IMR-90 (cell line): Measurements from ENCODE around the gene SPATA3. TPM values are rescaled to one million over a fixed set of nuclear protein-coding genes. Genes with fewer than 3 reads are reported as not detected.

Experiments
- ATAC-seq: fragments of 200-7000 bp; cut with Tn5 transposase; 2 replicates; pipeline ENCODE4 v1.9.1; 2020; ENCODE audit warnings: low read depth, mild to moderate bottlenecking, moderate library complexity
- BruUV-seq: library from RNA; stranded (reverse); fragments of 400-500 nt; replicated peaks from 2 replicates; lab custom pipeline; 2021; lab: Mats Ljungman, UMichigan
- CTCF ChIA-PET: fragments of 300-600 bp; formaldehyde crosslinking; extraction: SDS; loops from one replicate; lab custom pipeline; 2021; ENCODE audit warnings: antibody characterized with exemption; lab: Yijun Ruan, JAX
- POLR2A ChIA-PET: fragments of 300-600 bp; sonication (Branson Sonifier 250); formaldehyde crosslinking; loops from one replicate; lab custom pipeline; 2022; ENCODE audit warnings: antibody characterized with exemption; ENCODE audit not compliant: unreplicated experiment; lab: Charles Lee
- DNase-seq: peaks from one replicate; pipeline ENCODE4 v3.0.0; 2013
- H2AFZ ChIP-seq: replicated peaks from 2 replicates; pipeline ENCODE3; 2013; ENCODE audit warnings: low read length, mild to moderate bottlenecking; ENCODE audit not compliant: poor library complexity
- H2AK5ac ChIP-seq: 2 replicates; pipeline ENCODE4 v1.6.1; 2013; ENCODE audit warnings: low read depth, low read length, inconsistent platforms
- H2AK9ac ChIP-seq: replicated peaks from 2 replicates; pipeline ENCODE3; 2013; ENCODE audit warnings: mild to moderate bottlenecking, low read depth, low read length, moderate library complexity; ENCODE audit not compliant: poor library complexity
- H2BK120ac ChIP-seq: 2 replicates; pipeline ENCODE4 v1.6.1; 2013; ENCODE audit warnings: low read depth, low read length, inconsistent platforms
- H2BK15ac ChIP-seq: 3 replicates; pipeline ENCODE4 v1.6.1; 2013; ENCODE audit warnings: low read depth, low read length, inconsistent platforms
- H2BK20ac ChIP-seq: 2 replicates; pipeline ENCODE4 v1.6.1; 2013; ENCODE audit warnings: low read depth, mild to moderate bottlenecking, inconsistent platforms, low read length, moderate library complexity
- H2BK5ac ChIP-seq: 2 replicates; pipeline ENCODE4 v1.6.1; 2013; ENCODE audit warnings: mild to moderate bottlenecking, low read depth, low read length, inconsistent platforms; ENCODE audit not compliant: poor library complexity, severe bottlenecking
- H3K14ac ChIP-seq: replicated peaks from 2 replicates; pipeline ENCODE4 v1.6.1; 2013; ENCODE audit warnings: low read depth, low read length, inconsistent platforms
- H3K18ac ChIP-seq: 2 replicates; pipeline ENCODE4 v1.6.1; 2013; ENCODE audit warnings: low read depth, low read length, control low read depth
- H3K23ac ChIP-seq: 2 replicates; pipeline ENCODE4 v1.6.1; 2013; ENCODE audit warnings: low read depth, low read length, inconsistent platforms
- H3K27ac ChIP-seq: 2 replicates; pipeline ENCODE4 v1.5.1; 2013; ENCODE audit warnings: mild to moderate bottlenecking, control low read depth, low read length; ENCODE audit not compliant: insufficient read depth
- H3K27me3 ChIP-seq: 2 replicates; pipeline ENCODE4 v1.6.1; 2013; ENCODE audit warnings: low read length; ENCODE audit not compliant: control insufficient read depth, insufficient read depth
- H3K36me3 ChIP-seq: 2 replicates; pipeline ENCODE4 v1.6.1; 2013; ENCODE audit warnings: low read length, mixed read lengths; ENCODE audit not compliant: control insufficient read depth, insufficient read depth
- H3K4ac ChIP-seq: 2 replicates; pipeline ENCODE4 v1.6.1; 2013; ENCODE audit warnings: low read depth, low read length, inconsistent platforms
- H3K4me1 ChIP-seq: 2 replicates; pipeline ENCODE4 v1.6.1; 2013; ENCODE audit warnings: low read length, mixed read lengths; ENCODE audit not compliant: control insufficient read depth, insufficient read depth
- H3K4me2 ChIP-seq: 2 replicates; pipeline ENCODE4 v1.6.1; 2013; ENCODE audit warnings: low read depth, mild to moderate bottlenecking, control low read depth, low read length, moderate library complexity
- H3K4me3 ChIP-seq: 2 replicates; pipeline ENCODE4 v1.5.1; 2013; ENCODE audit warnings: low read depth, mild to moderate bottlenecking, control low read depth, low read length, moderate library complexity; ENCODE audit not compliant: insufficient read depth
- H3K56ac ChIP-seq: 2 replicates; pipeline ENCODE4 v1.6.1; 2013; ENCODE audit warnings: low read length, inconsistent platforms; ENCODE audit not compliant: insufficient read depth; ENCODE audit errors: extremely low read depth
- H3K79me1 ChIP-seq, 2 experiments: 2 replicates each; pipeline ENCODE4 v1.6.1; 2013; ENCODE audit warnings: low read length in 2 of 2, inconsistent platforms in 1 of 2, low read depth in 1 of 2
- H3K9ac ChIP-seq: 2 replicates; pipeline ENCODE4 v1.6.1; 2013; ENCODE audit warnings: low read depth, low read length, control low read depth
- H3K9me1 ChIP-seq: 2 replicates; pipeline ENCODE4 v1.6.1; 2013; ENCODE audit warnings: low read length, inconsistent platforms; ENCODE audit not compliant: insufficient read depth
- H3K9me3 ChIP-seq: 2 replicates; pipeline ENCODE4 v1.6.1; 2013; ENCODE audit warnings: low read length; ENCODE audit not compliant: control insufficient read depth, insufficient read depth
- H4K20me1 ChIP-seq: 2 replicates; pipeline ENCODE4 v1.6.1; 2013; ENCODE audit warnings: low read length, inconsistent platforms; ENCODE audit not compliant: insufficient read depth
- H4K5ac ChIP-seq: 2 replicates; pipeline ENCODE4 v1.6.1; 2013; ENCODE audit warnings: mild to moderate bottlenecking, low read depth, low read length, control low read depth
- H4K8ac ChIP-seq, 2 experiments: 2 replicates each; pipeline ENCODE4 v1.6.1; 2013; ENCODE audit warnings: low read depth in 2 of 2, low read length in 2 of 2, control low read depth in 1 of 2, inconsistent platforms in 1 of 2
- H4K91ac ChIP-seq: 2 replicates; pipeline ENCODE4 v1.6.1; 2013; ENCODE audit warnings: low read depth, low read length, inconsistent platforms; ENCODE audit not compliant: insufficient read depth
- BHLHE40 ChIP-seq: fragments of 150-350 bp; IDR thresholded peaks from 2 replicates; pipeline ENCODE4 v1.6.1; 2016; ENCODE audit warnings: mild to moderate bottlenecking, low read depth, low read length
- CEBPB ChIP-seq: IDR thresholded peaks from 2 replicates; pipeline ENCODE4 v1.6.1; 2012; ENCODE audit warnings: low read depth, low read length, improper control_type of control experiment
- CHD1 ChIP-seq: IDR thresholded peaks from 2 replicates; pipeline ENCODE4 v1.6.1; 2012; ENCODE audit warnings: low read depth, low read length, improper control_type of control experiment
- CTCF ChIP-seq: conservative IDR thresholded peaks from 2 replicates; pipeline ENCODE4 v1.5.1; 2012; ENCODE audit warnings: mild to moderate bottlenecking, low read depth, low read length, improper control_type of control experiment
- ELK1 ChIP-seq: fragments of 150-350 bp; IDR thresholded peaks from 2 replicates; pipeline ENCODE4 v1.6.1; 2016; ENCODE audit warnings: low read depth, mild to moderate bottlenecking, low read length, moderate library complexity, borderline replicate concordance
- FOS ChIP-seq: fragments of 150-350 bp; IDR thresholded peaks from 2 replicates; pipeline ENCODE4 v1.6.1; 2016; ENCODE audit warnings: low read depth, low read length
- MAFK ChIP-seq: IDR thresholded peaks from 2 replicates; pipeline ENCODE4 v1.6.1; 2012; ENCODE audit warnings: low read depth, low read length, improper control_type of control experiment
- MAZ ChIP-seq: IDR thresholded peaks from 2 replicates; pipeline ENCODE4 v1.6.1; 2012; ENCODE audit warnings: low read depth, mild to moderate bottlenecking, low read length, improper control_type of control experiment, moderate library complexity, borderline replicate concordance
- MXI1 ChIP-seq: IDR thresholded peaks from 2 replicates; pipeline ENCODE4 v1.6.1; 2012; ENCODE audit warnings: low read depth, mild to moderate bottlenecking, low read length, moderate library complexity, borderline replicate concordance
- NFE2L2 ChIP-seq: fragments of 150-350 bp; IDR thresholded peaks from 2 replicates; pipeline ENCODE4 v1.6.1; 2016; ENCODE audit warnings: low read depth, mild to moderate bottlenecking, low read length
- POLR2A ChIP-seq: IDR thresholded peaks from 2 replicates; pipeline ENCODE4 v1.6.1; 2012; ENCODE audit warnings: mild to moderate bottlenecking, low read depth, low read length
- RAD21 ChIP-seq: IDR thresholded peaks from 2 replicates; pipeline ENCODE4 v1.6.1; 2012; ENCODE audit warnings: low read length, improper control_type of control experiment
- RCOR1 ChIP-seq: IDR thresholded peaks from 2 replicates; pipeline ENCODE4 v1.6.1; 2012; ENCODE audit warnings: mild to moderate bottlenecking, low read length, improper control_type of control experiment; ENCODE audit not compliant: insufficient replicate concordance
- RFX5 ChIP-seq: IDR thresholded peaks from 2 replicates; pipeline ENCODE4 v1.8.0; 2012; ENCODE audit warnings: low read depth, mild to moderate bottlenecking, low read length, moderate library complexity
- SMC3 ChIP-seq: fragments of 150-350 bp; IDR thresholded peaks from 2 replicates; pipeline ENCODE4 v1.6.1; 2016; ENCODE audit warnings: low read depth, mild to moderate bottlenecking, antibody characterized with exemption, low read length, moderate library complexity
- USF2 ChIP-seq: fragments of 150-350 bp; IDR thresholded peaks from 2 replicates; pipeline ENCODE4 v1.6.1; 2017; ENCODE audit warnings: mild to moderate bottlenecking, antibody characterized with exemption, low read length, low read depth
- WGBS, 2 experiments: methylation state at CpG; one replicate each; pipeline versions ENCODE4 v1.1.5 to v1.1.7; 2013; ENCODE audit warnings: missing lambda C conversion rate in 2 of 2; ENCODE audit not compliant: insufficient read length in 1 of 2; ENCODE audit errors: extremely low coverage in 2 of 2; 5-methylcytosine and 5-hydroxymethylcytosine counted together
- dilution Hi-C: fragments of 300-500 bp; cut with HindIII; formaldehyde crosslinking; loops from one replicate; pipeline ENCODE4 v1.14.3; 2018; ENCODE audit warnings: low sequenced_read_pairs; ENCODE audit not compliant: unreplicated experiment
- in situ Hi-C: fragments of 300-500 bp; cut with MboI; formaldehyde crosslinking; loops from 3 replicates; pipeline ENCODE4 v1.14.3; 2019; ENCODE audit warnings: low sequenced_read_pairs, inconsistent platforms, mixed read lengths
- intact Hi-C: fragments of 100-400 bp; cut with micrococcal nuclease; formaldehyde crosslinking; loops from 2 replicates; pipeline ENCODE4 v1.10.0; 2022
- polyA plus RNA-seq, 3 experiments: library from polyadenylated mRNA; depleted of rRNA; stranded (reverse); fragments of >200 nt; gene quantifications; 2 replicates each; pipeline ENCODE4 v1.2.3, GENCODE V29; 2012; ENCODE audit warnings: low replicate concordance in 1 of 3
- total RNA-seq: library from RNA; depleted of rRNA; stranded (reverse); fragments of >200 nt; gene quantifications from 2 replicates; pipeline ENCODE4 v1.2.3, GENCODE V29; 2012

The SPATA3 gene
- total and polyA plus RNA-seq, 2 of the 4 experiments (the other 2 are of a cell fraction) = not detected

GRCh38 chr2:230990131-230990898, 5.6 kb upstream of the SPATA3 start:
- H3K14ac ChIP-seq = no peak overlapping the region
- no peak overlapping the region for H3K4ac ChIP-seq
- no peak overlapping the region for H3K27ac ChIP-seq
- in situ Hi-C loops (no loop called here), dilution Hi-C loops (no loop called here), intact Hi-C loops (no loop called here)
- ChIA-PET POLR2A (no interaction called here), CTCF (no interaction called here)
- no peak overlapping the region for H2BK120ac ChIP-seq
- H4K8ac ChIP-seq = no peak overlapping the region
- ATAC-seq (no peak), DNase-seq (no peak)
- no peak overlapping the region for H3K23ac ChIP-seq
- H2BK15ac ChIP-seq = no peak overlapping the region
- H3K4me2 ChIP-seq = no peak overlapping the region
- H3K9me1 ChIP-seq = no peaks in the 10 kb centered on the region
- no peaks in the 10 kb centered on the region for H3K9me3 ChIP-seq
- no peak overlapping the region for H3K9ac ChIP-seq
- H2AFZ ChIP-seq = no peak overlapping the region
- H3K79me1 ChIP-seq = no peaks in the 10 kb centered on the region
- WGBS, 2 experiments = 32% methylated on average over 40 of the region's 70 CpGs; no CpG with 5 or more reads in 1 of the 2 experiments
- TF ChIP-seq RFX5 = no peak
- TF ChIP-seq MXI1 = no peak
- no peak for TF ChIP-seq RAD21
- TF ChIP-seq CHD1 = no peak
- no peak for TF ChIP-seq USF2
- no peak for TF ChIP-seq NFE2L2
- no peak for TF ChIP-seq ELK1
- TF ChIP-seq POLR2A = no peak
- no peak for TF ChIP-seq FOS
- no peak for TF ChIP-seq CEBPB
- TF ChIP-seq RCOR1 = no peak
- no peak for TF ChIP-seq CTCF
- TF ChIP-seq BHLHE40 = no peak
- TF ChIP-seq MAFK = no peak
- no peak for TF ChIP-seq MAZ
- no peak for TF ChIP-seq SMC3
- H2AK9ac ChIP-seq = no peak overlapping the region
- H4K5ac ChIP-seq = no peak overlapping the region
- BruUV-seq = no TSS peak
- H2BK20ac ChIP-seq = no peak overlapping the region
- no peak overlapping the region for H3K4me3 ChIP-seq
- no peaks in the 10 kb centered on the region for H3K4me1 ChIP-seq
- H3K36me3 ChIP-seq = no peaks in the 10 kb centered on the region
- no peaks in the 10 kb centered on the region for H4K20me1 ChIP-seq
- H2BK5ac ChIP-seq = no peak overlapping the region
- H3K18ac ChIP-seq = no peak overlapping the region
- no peak overlapping the region for H3K56ac ChIP-seq
- H4K91ac ChIP-seq = no peak overlapping the region
- no peak overlapping the region for H2AK5ac ChIP-seq
- H3K27me3 ChIP-seq = peaks cover 34% of the 10 kb centered on the region
